ENCODE data around the gene SLX4IP. TPM values are rescaled to one million over a fixed set of nuclear protein-coding genes. Genes with fewer than 3 reads are reported as not detected.

Gene SLX4IP
- total RNA-seq, 1 donor from 2014 or later: 6.8 TPM

DNA sequence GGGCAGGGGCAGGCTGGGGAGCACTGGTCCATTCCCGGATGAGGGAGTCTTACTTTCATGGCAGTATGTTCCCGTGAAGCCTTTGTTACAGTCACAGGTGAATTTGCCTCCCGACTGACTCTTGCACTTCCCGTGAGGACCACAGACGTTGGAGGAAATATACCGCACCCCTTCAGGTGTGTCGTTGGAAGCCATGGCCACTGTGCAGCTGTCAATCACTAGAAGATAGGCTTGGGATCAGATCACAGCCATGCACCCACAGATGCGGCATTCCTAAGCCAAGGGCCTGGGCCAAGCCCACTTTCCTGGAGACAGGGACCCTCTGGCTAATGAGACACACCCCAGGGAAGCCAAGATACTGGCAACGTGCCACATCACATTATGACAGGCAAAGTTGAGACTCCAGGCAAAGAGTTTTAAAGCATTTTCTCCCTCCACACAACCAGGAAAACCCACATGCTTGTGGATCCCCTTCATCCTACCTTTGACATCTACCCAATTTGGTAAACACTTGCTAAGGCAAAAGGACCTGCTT, 211.8 kb downstream of the SLX4IP start:
- DNase-seq (ENCODE audit: low spot score): no peak
- Mint-ChIP-seq H3K4me3 (ENCODE audit: unreplicated experiment) (peak overlapping the region; percentile 80), H3K36me3 (ENCODE audit: low read depth, unreplicated experiment) (peaks cover 80% of the 10 kb centered on the region), H3K4me1 (ENCODE audit: unreplicated experiment) (peaks cover 8% of the 10 kb centered on the region), H3K9me3 (ENCODE audit: unreplicated experiment) (no peaks in the 10 kb centered on the region), H3K27ac (ENCODE audit: unreplicated experiment) (peak overlapping the region; percentile 10), H3K27me3 (ENCODE audit: unreplicated experiment) (peaks cover 7% of the 10 kb centered on the region)
- no peak for TF ChIP-seq CTCF (IDR thresholded peaks at IDR 0.05; ENCODE audit: unreplicated experiment)

DNA sequence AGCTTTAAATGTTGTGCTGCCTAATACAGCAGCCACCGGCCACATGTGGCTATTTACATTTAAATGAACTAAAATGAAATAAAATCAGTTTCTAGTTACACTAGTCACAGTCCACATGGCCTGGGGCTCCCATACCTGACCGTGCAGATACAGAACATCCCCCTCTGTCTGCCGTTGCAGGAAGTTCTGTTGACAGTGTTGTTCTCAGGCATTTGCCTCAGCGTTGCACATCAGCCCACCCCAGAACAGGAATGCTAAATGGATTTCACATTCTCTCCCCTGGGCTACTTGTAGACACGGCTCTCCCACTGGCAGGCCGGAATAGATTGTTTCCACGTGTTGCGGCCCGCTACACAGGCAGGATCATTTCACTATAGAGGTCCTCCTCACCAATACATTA, 212.4 kb downstream of the SLX4IP start:
- peaks cover 7% of the 10 kb centered on the region for H3K27me3 Mint-ChIP-seq (ENCODE audit: unreplicated experiment)
- no peak for DNase-seq (ENCODE audit: low spot score)
- no peak overlapping the region for H3K27ac Mint-ChIP-seq (ENCODE audit: unreplicated experiment)
- peak overlapping the region; percentile 80 for H3K4me3 Mint-ChIP-seq (ENCODE audit: unreplicated experiment)
- peaks cover 8% of the 10 kb centered on the region for H3K4me1 Mint-ChIP-seq (ENCODE audit: unreplicated experiment)
- no peak for TF ChIP-seq CTCF (IDR thresholded peaks at IDR 0.05; ENCODE audit: unreplicated experiment)
- H3K36me3 Mint-ChIP-seq (ENCODE audit: low read depth, unreplicated experiment): peaks cover 79% of the 10 kb centered on the region
- no peaks in the 10 kb centered on the region for H3K9me3 Mint-ChIP-seq (ENCODE audit: unreplicated experiment)

DNA sequence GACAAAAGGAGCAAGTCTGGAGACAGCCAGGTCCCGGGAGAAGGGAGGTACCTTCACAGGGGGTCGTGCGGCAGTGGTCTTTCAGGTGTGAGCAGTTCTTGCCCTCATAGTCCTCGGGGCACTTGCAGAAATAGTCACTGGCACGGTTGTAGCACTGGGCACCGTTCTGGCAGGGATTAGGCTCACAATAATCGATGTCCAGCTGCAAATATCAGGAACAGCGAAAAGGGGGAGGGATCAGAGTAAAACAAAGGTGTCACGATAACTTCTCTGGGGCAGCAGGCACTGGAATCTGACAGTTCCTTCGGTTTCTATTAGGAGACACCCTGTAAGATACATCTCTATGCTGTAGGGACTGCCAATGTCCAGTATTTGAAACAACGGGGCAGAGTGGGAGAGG, 212.8 kb downstream of the SLX4IP start:
- no peak for DNase-seq (ENCODE audit: low spot score)
- Mint-ChIP-seq H3K4me1 (ENCODE audit: unreplicated experiment) (peaks cover 8% of the 10 kb centered on the region), H3K36me3 (ENCODE audit: low read depth, unreplicated experiment) (peaks cover 77% of the 10 kb centered on the region), H3K27me3 (ENCODE audit: unreplicated experiment) (peaks cover 7% of the 10 kb centered on the region), H3K9me3 (ENCODE audit: unreplicated experiment) (no peaks in the 10 kb centered on the region), H3K4me3 (ENCODE audit: unreplicated experiment) (peak overlapping the region; percentile 80), H3K27ac (ENCODE audit: unreplicated experiment) (no peak overlapping the region)
- no peak for TF ChIP-seq CTCF (IDR thresholded peaks at IDR 0.05; ENCODE audit: unreplicated experiment)

DNA sequence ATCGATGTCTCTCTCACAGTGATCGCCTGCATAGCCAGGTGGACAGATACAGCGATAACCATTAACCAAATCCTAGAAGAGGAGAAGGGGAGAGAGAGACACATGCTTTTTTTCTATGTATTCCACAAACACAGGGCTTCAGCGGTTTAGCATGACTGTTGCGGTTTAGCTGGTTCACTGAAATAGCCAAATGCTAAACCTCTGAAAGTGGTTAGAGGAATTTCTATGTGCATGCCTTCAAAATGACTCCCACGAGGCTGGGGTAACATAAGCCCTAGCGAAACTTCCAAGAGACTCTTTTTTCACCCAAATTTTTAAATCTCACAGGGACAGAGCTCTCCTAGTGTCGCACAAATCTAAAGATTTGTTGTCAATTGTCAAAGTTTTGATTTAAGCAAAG, 213.5 kb downstream of the SLX4IP start:
- no peaks in the 10 kb centered on the region for H3K9me3 Mint-ChIP-seq (ENCODE audit: unreplicated experiment)
- H3K36me3 Mint-ChIP-seq (ENCODE audit: low read depth, unreplicated experiment): peaks cover 74% of the 10 kb centered on the region
- H3K4me1 Mint-ChIP-seq (ENCODE audit: unreplicated experiment): peaks cover 8% of the 10 kb centered on the region
- H3K27ac Mint-ChIP-seq (ENCODE audit: unreplicated experiment): no peak overlapping the region
- peak overlapping the region; percentile 44 for H3K4me3 Mint-ChIP-seq (ENCODE audit: unreplicated experiment)
- no peak for DNase-seq (ENCODE audit: low spot score)
- peaks cover 5% of the 10 kb centered on the region for H3K27me3 Mint-ChIP-seq (ENCODE audit: unreplicated experiment)
- no peak for TF ChIP-seq CTCF (IDR thresholded peaks at IDR 0.05; ENCODE audit: unreplicated experiment)

- no peak overlapping the region for H3K4me3 Mint-ChIP-seq (ENCODE audit: unreplicated experiment)
- H3K4me1 Mint-ChIP-seq (ENCODE audit: unreplicated experiment): peaks cover 11% of the 10 kb centered on the region
Observed at GRCh38 chr20:10649080-10649796, 214.1 kb downstream of the SLX4IP start.

More at GRCh38 chr20:10649080-10649796, 214.1 kb downstream of the SLX4IP start:
- Mint-ChIP-seq H3K27ac (ENCODE audit: unreplicated experiment) (no peak overlapping the region), H3K9me3 (ENCODE audit: unreplicated experiment) (no peaks in the 10 kb centered on the region), H3K36me3 (ENCODE audit: low read depth, unreplicated experiment) (peaks cover 71% of the 10 kb centered on the region), H3K27me3 (ENCODE audit: unreplicated experiment) (peaks cover 9% of the 10 kb centered on the region)
- no peak for DNase-seq (ENCODE audit: low spot score)
- TF ChIP-seq CTCF (IDR thresholded peaks at IDR 0.05; ENCODE audit: unreplicated experiment): no peak

All from endothelial cell (in vitro differentiated cells).